ENCODE results near the gene UBE2E3. TPM values are rescaled to one million over a fixed set of nuclear protein-coding genes. Genes with fewer than 3 reads are reported as not detected.

The UBE2E3 gene
- total RNA-seq, 1 donor from 2014 or later: 74.2 TPM

DNA sequence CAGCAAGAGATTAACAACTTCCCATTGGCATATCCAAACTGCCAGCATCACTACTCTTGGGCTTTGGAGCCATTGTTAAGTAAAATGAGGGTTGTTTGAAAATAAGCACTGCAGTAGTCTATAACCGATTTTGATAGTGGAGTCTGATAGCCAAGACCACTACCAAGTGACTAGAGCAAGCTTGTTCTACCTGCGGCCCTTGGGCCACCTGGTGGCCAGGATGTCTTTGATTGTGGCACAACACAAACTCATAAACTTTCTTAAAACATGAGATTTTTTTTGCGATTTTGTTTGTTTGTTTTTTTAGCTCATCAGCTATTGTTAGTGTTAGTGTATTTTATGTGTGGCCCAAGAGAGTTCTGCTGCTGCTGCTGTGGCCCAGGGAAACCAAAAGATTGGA, 11.0 kb downstream of the UBE2E3 start:
- DNase-seq (ENCODE audit: low spot score): no peak
- TF ChIP-seq, protein P1, sequence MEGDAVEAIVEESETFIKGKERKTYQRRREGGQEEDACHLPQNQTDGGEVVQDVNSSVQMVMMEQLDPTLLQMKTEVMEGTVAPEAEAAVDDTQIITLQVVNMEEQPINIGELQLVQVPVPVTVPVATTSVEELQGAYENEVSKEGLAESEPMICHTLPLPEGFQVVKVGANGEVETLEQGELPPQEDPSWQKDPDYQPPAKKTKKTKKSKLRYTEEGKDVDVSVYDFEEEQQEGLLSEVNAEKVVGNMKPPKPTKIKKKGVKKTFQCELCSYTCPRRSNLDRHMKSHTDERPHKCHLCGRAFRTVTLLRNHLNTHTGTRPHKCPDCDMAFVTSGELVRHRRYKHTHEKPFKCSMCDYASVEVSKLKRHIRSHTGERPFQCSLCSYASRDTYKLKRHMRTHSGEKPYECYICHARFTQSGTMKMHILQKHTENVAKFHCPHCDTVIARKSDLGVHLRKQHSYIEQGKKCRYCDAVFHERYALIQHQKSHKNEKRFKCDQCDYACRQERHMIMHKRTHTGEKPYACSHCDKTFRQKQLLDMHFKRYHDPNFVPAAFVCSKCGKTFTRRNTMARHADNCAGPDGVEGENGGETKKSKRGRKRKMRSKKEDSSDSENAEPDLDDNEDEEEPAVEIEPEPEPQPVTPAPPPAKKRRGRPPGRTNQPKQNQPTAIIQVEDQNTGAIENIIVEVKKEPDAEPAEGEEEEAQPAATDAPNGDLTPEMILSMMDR (IDR thresholded peaks at IDR 0.05): no peak
- Mint-ChIP-seq H3K36me3 (ENCODE audit: low read depth) (peaks cover 8% of the 10 kb centered on the region), H3K9me3 (ENCODE audit: low read depth) (no peaks in the 10 kb centered on the region), H3K4me1 (ENCODE audit: low read depth) (peaks cover 23% of the 10 kb centered on the region), H3K27ac (ENCODE audit: unreplicated experiment) (no peak overlapping the region), H3K27me3 (ENCODE audit: low read depth) (no peaks in the 10 kb centered on the region), H3K4me3 (ENCODE audit: unreplicated experiment) (no peak overlapping the region)

DNA sequence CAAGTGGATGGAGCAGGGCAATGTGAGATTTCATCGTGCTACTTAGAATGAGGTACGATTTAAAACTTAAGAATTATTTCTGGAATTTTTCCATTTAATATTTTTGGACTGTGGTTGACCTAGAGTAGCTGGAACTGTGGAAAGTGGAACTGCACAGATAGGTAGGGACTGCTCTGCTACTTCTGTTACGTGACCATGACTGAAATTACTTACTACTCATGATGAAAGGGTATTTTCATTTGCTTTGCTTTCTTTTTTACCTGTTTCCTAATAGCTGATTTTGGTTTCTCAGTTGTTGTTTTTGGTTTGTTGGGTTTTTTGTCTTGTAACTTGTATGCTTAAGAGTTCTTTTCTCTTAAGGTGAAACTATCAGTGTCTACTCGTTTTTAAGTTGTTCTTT, 11.4 kb downstream of the UBE2E3 start:
- Mint-ChIP-seq H3K4me1 (ENCODE audit: low read depth) (peaks cover 23% of the 10 kb centered on the region), H3K9me3 (ENCODE audit: low read depth) (no peaks in the 10 kb centered on the region), H3K36me3 (ENCODE audit: low read depth) (peaks cover 8% of the 10 kb centered on the region), H3K4me3 (ENCODE audit: unreplicated experiment) (no peak overlapping the region), H3K27me3 (ENCODE audit: low read depth) (no peaks in the 10 kb centered on the region), H3K27ac (ENCODE audit: unreplicated experiment) (no peak overlapping the region)
- TF ChIP-seq, protein P1 (IDR thresholded peaks at IDR 0.05): no peak
- no peak for DNase-seq (ENCODE audit: low spot score)

DNA sequence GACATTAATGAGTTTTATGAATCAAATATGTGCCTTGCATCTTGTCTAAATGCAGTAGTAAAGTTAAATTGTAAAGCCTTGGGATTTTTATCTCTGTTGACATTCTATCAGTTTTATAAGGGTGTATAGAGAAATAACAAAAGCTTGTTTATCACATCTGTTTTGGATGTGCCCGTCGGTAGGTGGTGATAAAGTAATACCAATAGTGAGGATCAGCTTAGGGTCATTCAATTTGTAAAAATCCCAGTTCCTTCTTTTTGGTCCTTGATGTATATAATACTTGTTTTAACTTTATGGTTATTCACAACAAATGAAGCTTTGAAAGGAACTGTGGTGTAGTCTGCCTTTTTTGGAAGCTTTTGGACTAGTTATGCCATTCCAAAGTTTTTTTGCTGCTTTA, 12.6 kb downstream of the UBE2E3 start:
- TF ChIP-seq, protein P1 (IDR thresholded peaks at IDR 0.05): no peak
- DNase-seq (ENCODE audit: low spot score): no peak
- Mint-ChIP-seq H3K4me1 (ENCODE audit: low read depth) (peaks cover 23% of the 10 kb centered on the region), H3K36me3 (ENCODE audit: low read depth) (peaks cover 8% of the 10 kb centered on the region), H3K27me3 (ENCODE audit: low read depth) (no peaks in the 10 kb centered on the region), H3K9me3 (ENCODE audit: low read depth) (no peaks in the 10 kb centered on the region), H3K4me3 (ENCODE audit: unreplicated experiment) (no peak overlapping the region), H3K27ac (ENCODE audit: unreplicated experiment) (no peak overlapping the region)

DNA sequence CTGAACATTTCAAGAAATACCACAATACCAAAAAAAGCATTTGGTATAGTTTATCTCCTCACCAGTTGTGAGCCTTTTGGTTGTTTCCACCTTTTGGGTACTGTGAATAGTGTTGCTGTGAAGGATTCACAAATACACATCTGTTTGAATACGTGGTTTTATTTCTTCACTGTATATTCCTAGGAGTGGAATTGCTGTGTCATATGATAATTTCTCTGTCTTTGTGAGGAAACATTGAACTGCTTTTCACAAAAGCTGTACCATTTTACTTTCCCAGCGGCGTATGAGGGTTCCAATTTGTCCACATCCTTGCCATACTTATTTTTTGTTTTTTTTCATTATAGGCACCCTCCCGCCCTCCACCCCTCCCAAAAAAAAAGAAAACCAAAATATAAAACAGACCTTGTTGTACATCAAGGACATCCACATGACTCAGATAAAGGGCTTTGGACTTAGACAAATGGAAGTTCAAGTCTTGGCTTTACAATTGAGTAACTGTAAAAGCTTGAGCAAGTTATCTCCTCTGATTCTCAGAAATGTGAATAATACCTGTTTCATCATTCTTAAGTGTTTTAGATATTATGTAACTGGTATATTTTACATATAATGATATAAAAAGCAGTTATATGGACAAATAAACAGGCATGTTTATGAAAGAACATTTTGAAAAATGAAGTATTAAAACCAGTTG, 19.0 kb downstream of the UBE2E3 start:
- H3K27ac Mint-ChIP-seq (ENCODE audit: unreplicated experiment): no peak overlapping the region
- no peak overlapping the region for H3K4me3 Mint-ChIP-seq (ENCODE audit: unreplicated experiment)
- no peak for DNase-seq (ENCODE audit: low spot score)
- no peaks in the 10 kb centered on the region for H3K9me3 Mint-ChIP-seq (ENCODE audit: low read depth)
- no peaks in the 10 kb centered on the region for H3K27me3 Mint-ChIP-seq (ENCODE audit: low read depth)
- peaks cover 1% of the 10 kb centered on the region for H3K36me3 Mint-ChIP-seq (ENCODE audit: low read depth)
- TF ChIP-seq, protein P1 (IDR thresholded peaks at IDR 0.05): no peak
- H3K4me1 Mint-ChIP-seq (ENCODE audit: low read depth): no peaks in the 10 kb centered on the region

DNA sequence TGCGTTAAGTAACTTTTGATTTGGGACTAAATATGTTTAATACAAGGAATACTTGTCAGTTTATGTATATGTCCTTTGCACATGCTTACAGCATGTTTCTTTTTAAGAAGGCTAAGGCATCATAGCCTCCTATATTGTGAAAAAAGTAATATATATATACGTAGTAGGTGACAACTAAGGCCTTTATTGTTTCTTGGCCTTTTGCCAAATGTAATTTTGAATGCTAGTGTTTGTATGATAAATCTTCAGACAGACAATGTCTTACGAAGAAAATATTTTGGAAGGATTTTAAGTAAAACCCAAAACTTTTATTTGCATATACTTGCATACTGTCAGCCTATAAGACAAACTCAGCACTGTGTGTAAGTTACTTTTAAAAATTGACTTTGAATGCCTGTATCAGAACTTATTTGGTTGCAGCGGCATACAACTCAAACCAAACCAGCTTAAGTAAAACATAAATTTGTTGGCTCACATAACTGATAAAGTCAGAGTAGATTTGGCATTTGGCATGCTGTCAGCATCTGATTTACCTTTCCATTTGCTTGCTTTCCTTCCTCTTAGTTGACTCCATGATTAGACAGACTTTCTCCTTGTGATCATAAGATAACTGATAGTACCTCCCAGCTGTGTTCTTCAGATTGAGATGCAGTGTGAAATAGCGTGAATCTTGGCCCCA, 24.4 kb downstream of the UBE2E3 start:
- TF ChIP-seq, protein P1 (IDR thresholded peaks at IDR 0.05): no peak
- H3K4me3 Mint-ChIP-seq (ENCODE audit: unreplicated experiment): no peak overlapping the region
- H3K27me3 Mint-ChIP-seq (ENCODE audit: low read depth): no peaks in the 10 kb centered on the region
- no peaks in the 10 kb centered on the region for H3K36me3 Mint-ChIP-seq (ENCODE audit: low read depth)
- no peaks in the 10 kb centered on the region for H3K9me3 Mint-ChIP-seq (ENCODE audit: low read depth)
- H3K4me1 Mint-ChIP-seq (ENCODE audit: low read depth): peaks cover 21% of the 10 kb centered on the region
- no peak overlapping the region for H3K27ac Mint-ChIP-seq (ENCODE audit: unreplicated experiment)
- no peak for DNase-seq (ENCODE audit: low spot score)

Data from chondrocyte (in vitro differentiated cells).